Mucosa of descending colon (tissue), 3 donors: ENCODE data around the gene CGN. TPM values are rescaled to one million over a fixed set of nuclear protein-coding genes. Genes with fewer than 3 reads are reported as not detected.

Experiments
- ATAC-seq: fragments of 200-7000 bp; cut with Tn5 transposase; one replicate; pipeline ENCODE4 v1.9.1; 2020; ENCODE audit warnings: mild to moderate bottlenecking, moderate library complexity
- DNase-seq, 3 donors: peaks; one replicate each; pipeline ENCODE4 v3.0.0-alpha.2; 2020
- H3K36me3 ChIP-seq: fragments of 200-600 bp; one replicate; pipeline ENCODE4 v1.8.0; 2021; ENCODE audit warnings: low read depth, mild to moderate bottlenecking
- H3K4me1 ChIP-seq: fragments of 200-600 bp; one replicate; pipeline ENCODE4 v1.8.0; 2021; ENCODE audit warnings: low read depth, mild to moderate bottlenecking
- H3K4me3 ChIP-seq: fragments of 200-600 bp; one replicate; pipeline ENCODE4 v1.8.0; 2021; ENCODE audit warnings: mild to moderate bottlenecking
- H3K9me3 ChIP-seq: fragments of 200-600 bp; one replicate; pipeline ENCODE4 v1.8.0; 2021; ENCODE audit warnings: mild to moderate bottlenecking
- CTCF ChIP-seq: fragments of 200-600 bp; IDR thresholded peaks from one replicate; pipeline ENCODE4 v1.8.0; 2022; ENCODE audit warnings: antibody characterized with exemption, mild to moderate bottlenecking
- intact Hi-C, 2 donors: fragments of 100-400 bp; cut with DNase I in 1 of 2; cut with micrococcal nuclease in 1 of 2; formaldehyde crosslinking; loops; one replicate each; pipeline versions ENCODE4 v1.11.0 to v1.11.1; 2022; cut with DNase I, micrococcal nuclease
- total RNA-seq, 3 donors: library from RNA; stranded (reverse); fragmentation: NEBNext Ultra II Directional in 2 of 3; extraction: Animal tissue kit (Norgen Biotek cat#: 25700) in 2 of 3; gene quantifications; one replicate each; pipeline versions ENCODE4 v1.2.1 to v1.2.4, GENCODE V29; 2021 to 2023
- donor health status: DM: no; HTN: no; CAD: no; lungs with moderate emphysema.
- donor health status: DM: no; HTN: no; CAD: no.
- donor health status: DM: no; HTN: yes; CAD: no.

The CGN gene
- total RNA-seq, 3 donors from 2014 or later: 125 to 247 (median 187) TPM

- no peak overlapping the region for H3K4me3 ChIP-seq
- no peak for TF ChIP-seq CTCF
- intact Hi-C loops: no loop called here
- H3K36me3 ChIP-seq: no peaks in the 10 kb centered on the region
- H3K9me3 ChIP-seq: no peaks in the 10 kb centered on the region
- no peak for ATAC-seq
- peaks cover 4% of the 10 kb centered on the region for H3K4me1 ChIP-seq
- no peak for DNase-seq
Observed at GRCh38 chr1:151553659-151554058, 42.5 kb downstream of the CGN start.

GRCh38 chr1:151556052-151556451 lies 44.9 kb downstream of the CGN start:
- Histone ChIP-seq H3K36me3 (no peaks in the 10 kb centered on the region), H3K4me3 (no peak overlapping the region), H3K9me3 (no peaks in the 10 kb centered on the region), H3K4me1 (no peaks in the 10 kb centered on the region)
- no peak for TF ChIP-seq CTCF
- intact Hi-C loops: no loop called here
- ATAC-seq: no peak
- DNase-seq: no peak

- DNase-seq (no peak), ATAC-seq (no peak)
- Histone ChIP-seq H3K9me3 (no peaks in the 10 kb centered on the region), H3K4me1 (no peaks in the 10 kb centered on the region), H3K36me3 (no peaks in the 10 kb centered on the region), H3K4me3 (no peak overlapping the region)
- intact Hi-C loops: no loop called here
- TF ChIP-seq CTCF: no peak
Observed at GRCh38 chr1:151562661-151563060, 51.5 kb downstream of the CGN start.

GRCh38 chr1:151563376-151563775 lies 52.2 kb downstream of the CGN start:
- intact Hi-C loops: no loop called here
- no peak for ATAC-seq

GRCh38 chr1:151565502-151566189 lies 54.5 kb downstream of the CGN start:
- TF ChIP-seq CTCF: no peak
- ATAC-seq: no peak
- H3K9me3 ChIP-seq: no peaks in the 10 kb centered on the region
- H3K36me3 ChIP-seq: no peaks in the 10 kb centered on the region
- intact Hi-C loops: no loop called here
- H3K4me1 ChIP-seq: peaks cover 22% of the 10 kb centered on the region
- no peak overlapping the region for H3K4me3 ChIP-seq
- no peak for DNase-seq

More at GRCh38 chr1:151563376-151563775, 52.2 kb downstream of the CGN start:
- H3K4me1 ChIP-seq: peaks cover 2% of the 10 kb centered on the region
- DNase-seq: no peak
- TF ChIP-seq CTCF: no peak
- H3K36me3 ChIP-seq: no peaks in the 10 kb centered on the region
- H3K9me3 ChIP-seq: no peaks in the 10 kb centered on the region
- H3K4me3 ChIP-seq: no peak overlapping the region
